ENCODE data around the gene RPS25.
"Not testable (repeated sequence)": the region's sequence is repeated elsewhere in the genome, so short reads cannot be mapped to it uniquely, and the experiment has no call there.

Gene RPS25

GRCh38 chr11:119047205-119047604 is 29.1 kb upstream of the RPS25 start:
- no peak for ATAC-seq (ENCODE audit: low read depth)
- H3K9me3 ChIP-seq (ENCODE audit: severe bottlenecking): no peaks in the 10 kb centered on the region
- H3K36me3 ChIP-seq (ENCODE audit: low read depth): peaks cover 77% of the 10 kb centered on the region
- H3K27me3 ChIP-seq (ENCODE audit: insufficient read depth, poor library complexity, severe bottlenecking): no peaks in the 10 kb centered on the region
- no peak overlapping the region for H3K4me3 ChIP-seq (ENCODE audit: severe bottlenecking)
- H3K4me1 ChIP-seq (ENCODE audit: insufficient read depth, poor library complexity, severe bottlenecking): no peaks in the 10 kb centered on the region
- no peak overlapping the region for H3K27ac ChIP-seq (ENCODE audit: poor library complexity, severe bottlenecking)
- DNase-seq (ENCODE audit: low spot score): no peak
- no peak for TF ChIP-seq CTCF (IDR thresholded peaks at IDR 0.05; ENCODE audit: poor library complexity, severe bottlenecking)

- H3K36me3 ChIP-seq (ENCODE audit: low read depth): peaks cover 70% of the 10 kb centered on the region
- H3K4me1 ChIP-seq (ENCODE audit: insufficient read depth, poor library complexity, severe bottlenecking): no peaks in the 10 kb centered on the region
- ATAC-seq (ENCODE audit: low read depth) (no peak), DNase-seq (ENCODE audit: low spot score) (no peak)
- no peak for TF ChIP-seq CTCF (IDR thresholded peaks at IDR 0.05; ENCODE audit: poor library complexity, severe bottlenecking)
- no peaks in the 10 kb centered on the region for H3K27me3 ChIP-seq (ENCODE audit: insufficient read depth, poor library complexity, severe bottlenecking)
- no peaks in the 10 kb centered on the region for H3K9me3 ChIP-seq (ENCODE audit: severe bottlenecking)
- no peak overlapping the region for H3K27ac ChIP-seq (ENCODE audit: poor library complexity, severe bottlenecking)
- H3K4me3 ChIP-seq (ENCODE audit: severe bottlenecking): no peak overlapping the region
These were observed 28.3 kb upstream of the RPS25 start for GRCh38 chr11:119046489-119046888.

GRCh38 chr11:119044708-119045107 is 26.6 kb upstream of the RPS25 start:
- Histone ChIP-seq H3K4me1 (ENCODE audit: insufficient read depth, poor library complexity, severe bottlenecking) (no peaks in the 10 kb centered on the region), H3K27me3 (ENCODE audit: insufficient read depth, poor library complexity, severe bottlenecking) (no peaks in the 10 kb centered on the region), H3K9me3 (ENCODE audit: severe bottlenecking) (no peaks in the 10 kb centered on the region), H3K36me3 (ENCODE audit: low read depth) (peaks cover 52% of the 10 kb centered on the region), H3K4me3 (ENCODE audit: severe bottlenecking) (no peak overlapping the region), H3K27ac (ENCODE audit: poor library complexity, severe bottlenecking) (no peak overlapping the region)
- peak; percentile 17; the same call in 2 of the 3 replicates for ATAC-seq (ENCODE audit: low read depth)
- TF ChIP-seq CTCF (IDR thresholded peaks at IDR 0.05; ENCODE audit: poor library complexity, severe bottlenecking): no peak
- DNase-seq (ENCODE audit: low spot score): no peak

- TF ChIP-seq CTCF (IDR thresholded peaks at IDR 0.05; ENCODE audit: poor library complexity, severe bottlenecking): no peak
- Histone ChIP-seq H3K9me3 (ENCODE audit: severe bottlenecking) (no peaks in the 10 kb centered on the region), H3K4me1 (ENCODE audit: insufficient read depth, poor library complexity, severe bottlenecking) (no peaks in the 10 kb centered on the region), H3K36me3 (ENCODE audit: low read depth) (peaks cover 34% of the 10 kb centered on the region), H3K4me3 (ENCODE audit: severe bottlenecking) (no peak overlapping the region), H3K27me3 (ENCODE audit: insufficient read depth, poor library complexity, severe bottlenecking) (no peaks in the 10 kb centered on the region), H3K27ac (ENCODE audit: poor library complexity, severe bottlenecking) (no peak overlapping the region)
- ATAC-seq (ENCODE audit: low read depth): no peak
- DNase-seq (ENCODE audit: low spot score): no peak
These were observed 24.8 kb upstream of the RPS25 start for GRCh38 chr11:119042927-119043326.

- no peak for TF ChIP-seq CTCF (IDR thresholded peaks at IDR 0.05; ENCODE audit: poor library complexity, severe bottlenecking)
- Histone ChIP-seq H3K36me3 (ENCODE audit: low read depth) (peaks cover 24% of the 10 kb centered on the region), H3K4me1 (ENCODE audit: insufficient read depth, poor library complexity, severe bottlenecking) (no peaks in the 10 kb centered on the region), H3K4me3 (ENCODE audit: severe bottlenecking) (no peak overlapping the region), H3K9me3 (ENCODE audit: severe bottlenecking) (no peaks in the 10 kb centered on the region), H3K27ac (ENCODE audit: poor library complexity, severe bottlenecking) (no peak overlapping the region), H3K27me3 (ENCODE audit: insufficient read depth, poor library complexity, severe bottlenecking) (no peaks in the 10 kb centered on the region)
- ATAC-seq (ENCODE audit: low read depth) (peak; percentile 40; the same call in 2 of the 3 replicates), DNase-seq (ENCODE audit: low spot score) (no peak)
These were observed 23.8 kb upstream of the RPS25 start for GRCh38 chr11:119041821-119042514.

- not testable (repeated sequence) for H3K9me3 ChIP-seq (ENCODE audit: severe bottlenecking); H3K27ac ChIP-seq (ENCODE audit: poor library complexity, severe bottlenecking); H3K4me3 ChIP-seq (ENCODE audit: severe bottlenecking); H3K36me3 ChIP-seq (ENCODE audit: low read depth); H3K27me3 ChIP-seq (ENCODE audit: insufficient read depth, poor library complexity, severe bottlenecking); DNase-seq (ENCODE audit: low spot score); ATAC-seq (ENCODE audit: low read depth); H3K4me1 ChIP-seq (ENCODE audit: insufficient read depth, poor library complexity, severe bottlenecking)
These were observed 21.3 kb upstream of the RPS25 start for GRCh38 chr11:119039471-119039870.

Measured in RWPE2 (cell line).